H1 (cell line): Measurements from ENCODE around the gene TEX13B. TPM values are rescaled to one million over a fixed set of nuclear protein-coding genes. Genes with fewer than 3 reads are reported as not detected.

Source experiments
- CTCF ChIA-PET: fragments of 300-600 bp; sonication (Branson Sonifier 250); formaldehyde crosslinking; loops from one replicate; lab custom pipeline; 2021; ENCODE audit not compliant: partially characterized antibody; lab: Charles Lee
- POLR2A ChIA-PET: fragments of 300-600 bp; sonication (Branson Sonifier 250); formaldehyde crosslinking; loops from one replicate; lab custom pipeline; 2021; ENCODE audit warnings: inconsistent platforms; ENCODE audit not compliant: partially characterized antibody; lab: Charles Lee
- DNase-seq, 2 experiments: peaks; one replicate each; pipeline versions ENCODE4 v3.0.0 to v3.0.0-alpha.2; 2010 to 2022; ENCODE audit warnings: low spot score in 2 of 2, low read depth in 1 of 2, mixed read lengths in 1 of 2
- FAIRE-seq: peaks from 2 replicates; lab custom pipeline; 2011; peaks lifted over from hg19 to GRCh38; lab: Jason Lieb, UNC
- H2AFZ ChIP-seq: 2 replicates; pipeline ENCODE4 v1.8.1; 2012; ENCODE audit warnings: low read length, inconsistent platforms
- H2AK5ac ChIP-seq: 2 replicates; pipeline ENCODE4 v1.6.1; 2013; ENCODE audit warnings: low read depth, low read length
- H2BK120ac ChIP-seq: replicated peaks from 2 replicates; pipeline ENCODE3; 2013; ENCODE audit warnings: low read depth, low read length, inconsistent platforms
- H2BK12ac ChIP-seq: 2 replicates; pipeline ENCODE4 v1.6.1; 2013; ENCODE audit warnings: low read depth, low read length
- H2BK15ac ChIP-seq: 2 replicates; pipeline ENCODE4 v1.6.1; 2013; ENCODE audit warnings: low read length
- H2BK20ac ChIP-seq: 2 replicates; pipeline ENCODE4 v1.6.1; 2013; ENCODE audit warnings: low read length
- H2BK5ac ChIP-seq: 2 replicates; pipeline ENCODE4 v1.6.1; 2013; ENCODE audit warnings: low read depth, low read length
- H3K14ac ChIP-seq: 2 replicates; pipeline ENCODE4 v1.6.1; 2013; ENCODE audit warnings: inconsistent platforms; ENCODE audit not compliant: insufficient read length
- H3K18ac ChIP-seq: 2 replicates; pipeline ENCODE4 v1.6.1; 2013; ENCODE audit warnings: low read length; ENCODE audit errors: extremely low read depth
- H3K23ac ChIP-seq: 2 replicates; pipeline ENCODE4 v1.6.1; 2013; ENCODE audit warnings: inconsistent platforms; ENCODE audit not compliant: insufficient read length
- H3K23me2 ChIP-seq: 2 replicates; pipeline ENCODE4 v1.6.1; 2013; ENCODE audit warnings: low read depth, low read length
- H3K27ac ChIP-seq: 2 replicates; pipeline ENCODE4 v1.6.1; 2011; ENCODE audit warnings: low read depth, low read length, inconsistent platforms
- H3K27me3 ChIP-seq, 4 experiments: replicated peaks in 1 of 4; 1 replicate in 1 of 4; 2 replicates in 3 of 4; pipeline versions ENCODE4 v1.6.1 to v1.8.1; 2011 to 2013; ENCODE audit warnings: low read length in 3 of 4, mild to moderate bottlenecking in 3 of 4, inconsistent platforms in 2 of 4, mixed read lengths in 2 of 4, moderate library complexity in 1 of 4; ENCODE audit not compliant: control insufficient read depth in 3 of 4, insufficient read depth in 3 of 4; ENCODE audit errors: extremely low read depth in 1 of 4
- H3K36me3 ChIP-seq, 4 experiments: 2 replicates each; pipeline versions ENCODE4 v1.6.1 to v1.8.1; 2011 to 2013; ENCODE audit warnings: mild to moderate bottlenecking in 4 of 4, low read length in 3 of 4, moderate library complexity in 2 of 4, control low read depth in 1 of 4, inconsistent platforms in 1 of 4; ENCODE audit not compliant: insufficient read depth in 4 of 4, control insufficient read depth in 2 of 4
- H3K4ac ChIP-seq: replicated peaks from 2 replicates; pipeline ENCODE3; 2013; ENCODE audit warnings: low read length, low read depth, mixed read lengths, inconsistent platforms; ENCODE audit not compliant: insufficient read length
- H3K4me1 ChIP-seq, 4 experiments: replicated peaks in 1 of 4; 1 replicate in 1 of 4; 2 replicates in 3 of 4; pipeline versions ENCODE4 v1.6.1 to v1.8.1; 2011 to 2013; ENCODE audit warnings: low read length in 3 of 4, inconsistent platforms in 2 of 4, mixed read lengths in 1 of 4; ENCODE audit not compliant: insufficient read depth in 4 of 4, control insufficient read depth in 3 of 4
- H3K4me2 ChIP-seq, 2 experiments: 2 replicates each; pipeline versions ENCODE4 v1.6.1 to v1.8.1; 2011 to 2013; ENCODE audit warnings: low read depth in 2 of 2, low read length in 2 of 2, control low read depth in 1 of 2, inconsistent platforms in 1 of 2, mild to moderate bottlenecking in 1 of 2; ENCODE audit not compliant: insufficient read depth in 1 of 2
- H3K4me3 ChIP-seq, 4 experiments: fragments of 200-600, 300-600 bp in 1 of 4; sonication (generic), shearing (Covaris generic), sonication (Bioruptor Twin) in 1 of 4; 2 replicates each; pipeline versions ENCODE4 v1.5.1 to v1.8.1; 2011 to 2016; ENCODE audit warnings: low read length in 4 of 4, low read depth in 3 of 4, control low read depth in 2 of 4, inconsistent platforms in 2 of 4, mild to moderate bottlenecking in 2 of 4, mixed read lengths in 1 of 4, moderate library complexity in 1 of 4; ENCODE audit not compliant: insufficient read depth in 2 of 4; ENCODE audit errors: extremely low read depth in 1 of 4
- H3K56ac ChIP-seq: replicated peaks from 2 replicates; pipeline ENCODE3; 2013; ENCODE audit warnings: low read depth, mild to moderate bottlenecking, mixed read lengths, low read length, inconsistent platforms; ENCODE audit not compliant: insufficient read length
- H3K79me1 ChIP-seq: 2 replicates; pipeline ENCODE4 v1.6.1; 2013; ENCODE audit warnings: low read depth, low read length, control low read depth
- H3K79me2 ChIP-seq, 2 experiments: 2 replicates each; pipeline versions ENCODE4 v1.6.1 to v1.8.1; 2012 to 2013; ENCODE audit warnings: low read length in 2 of 2, mild to moderate bottlenecking in 2 of 2, inconsistent platforms in 1 of 2; ENCODE audit not compliant: insufficient read depth in 2 of 2, control insufficient read depth in 1 of 2
- H3K9ac ChIP-seq, 4 experiments: replicated peaks in 1 of 4; 1 replicate in 1 of 4; 2 replicates in 3 of 4; pipeline versions ENCODE4 v1.6.1 to v1.8.1; 2011 to 2013; ENCODE audit warnings: low read depth in 3 of 4, low read length in 3 of 4, control low read depth in 2 of 4, mild to moderate bottlenecking in 2 of 4, moderate library complexity in 2 of 4, inconsistent platforms in 1 of 4; ENCODE audit errors: extremely low read depth in 1 of 4
- H3K9me3 ChIP-seq, 2 experiments: 2 replicates each; pipeline versions ENCODE4 v1.6.1 to v1.8.1; 2012 to 2013; ENCODE audit warnings: mild to moderate bottlenecking in 2 of 2, moderate library complexity in 2 of 2, control low read depth in 1 of 2, inconsistent platforms in 1 of 2, low read depth in 1 of 2, low read length in 1 of 2, mixed read lengths in 1 of 2; ENCODE audit not compliant: insufficient read depth in 2 of 2
- H4K20me1 ChIP-seq, 2 experiments: replicated peaks in 1 of 2; 2 replicates each; pipeline versions ENCODE3 to v1.8.1; 2011 to 2013; ENCODE audit warnings: inconsistent platforms in 2 of 2, low read length in 2 of 2, mild to moderate bottlenecking in 1 of 2; ENCODE audit not compliant: insufficient read depth in 2 of 2, control insufficient read depth in 1 of 2
- H4K5ac ChIP-seq: 2 replicates; pipeline ENCODE4 v1.6.1; 2013; ENCODE audit warnings: low read length, low read depth, mixed read lengths, inconsistent platforms; ENCODE audit not compliant: insufficient read length
- H4K8ac ChIP-seq: 2 replicates; pipeline ENCODE4 v1.8.0; 2013; ENCODE audit warnings: mild to moderate bottlenecking, moderate library complexity, low read length, inconsistent platforms; ENCODE audit not compliant: insufficient read depth; ENCODE audit errors: extremely low read depth
- H4K91ac ChIP-seq: replicated peaks from 2 replicates; pipeline ENCODE3; 2013; ENCODE audit warnings: low read length, mixed read lengths, inconsistent platforms; ENCODE audit not compliant: insufficient read length
- KDM4A ChIP-seq: IDR thresholded peaks from one replicate; pipeline ENCODE4 v1.7.1; 2012; ENCODE audit warnings: low read depth, mild to moderate bottlenecking, moderate library complexity, low read length, inconsistent platforms; ENCODE audit not compliant: severe bottlenecking
- KDM5A ChIP-seq: fragments of 200-600 bp; IDR thresholded peaks from 2 replicates; pipeline ENCODE4 v1.7.1; 2012; ENCODE audit warnings: mild to moderate bottlenecking, low read length, inconsistent platforms, mixed read lengths
- POU5F1 ChIP-seq: IDR thresholded peaks from 2 replicates; pipeline ENCODE4 v1.6.1; 2011; ENCODE audit warnings: low read depth, mild to moderate bottlenecking, low read length, moderate library complexity
- RAD21 ChIP-seq, 2 experiments: IDR thresholded peaks in 1 of 2; conservative IDR thresholded peaks in 1 of 2; 2 replicates each; pipeline ENCODE4 v1.6.1; 2011; ENCODE audit warnings: low read depth in 2 of 2, low read length in 2 of 2, improper control_type of control experiment in 1 of 2, inconsistent platforms in 1 of 2, mild to moderate bottlenecking in 1 of 2, moderate library complexity in 1 of 2
- TAF7 ChIP-seq: optimal IDR thresholded peaks from 2 replicates; pipeline ENCODE3; 2011; ENCODE audit warnings: low read depth, mild to moderate bottlenecking, inconsistent platforms, low read length, moderate library complexity, borderline replicate concordance
- ZNF274 ChIP-seq: IDR thresholded peaks from 2 replicates; pipeline ENCODE4 v1.7.0; 2012; ENCODE audit warnings: low read length, borderline replicate concordance; ENCODE audit errors: extremely low read depth
- WGBS, 2 experiments: shearing (Covaris generic) in 1 of 2; methylation state at CpG; one replicate each; pipeline versions ENCODE4 v1.1.6 to v1.1.7; 2013 to 2015; ENCODE audit warnings: low lambda C conversion rate in 2 of 2, mixed read lengths in 2 of 2, inconsistent platforms in 1 of 2, low coverage in 1 of 2, missing lambda C conversion rate in 1 of 2; ENCODE audit not compliant: insufficient replicate concordance in 2 of 2, insufficient coverage in 1 of 2, insufficient read length in 1 of 2; ENCODE audit errors: extremely low coverage in 1 of 2, missing lambda C conversion rate in 1 of 2; 5-methylcytosine and 5-hydroxymethylcytosine counted together
- polyA plus RNA-seq, 7 experiments: library from polyadenylated mRNA; depleted of rRNA in 3 of 7; stranded (reverse) in 5 of 7; unstranded in 2 of 7; fragments of >200 nt in 5 of 7; fragments of 200-250 nt in 2 of 7; gene quantifications; 1 replicate in 5 of 7; 2 replicates in 1 of 7; 4 replicates in 1 of 7; pipeline versions ENCODE4 v1.2.1 to v1.2.3, GENCODE V29; 2011 to 2013; ENCODE audit warnings: missing spikeins in 2 of 7, mixed read lengths in 2 of 7
- total RNA-seq: library from RNA; stranded (reverse); fragmentation: NEBNext Ultra II Directional; extraction: Animal tissue kit (Norgen Biotek cat#: 25700); gene quantifications from 2 replicates; pipeline ENCODE4 v1.2.1, GENCODE V29; 2021

TEX13B gene
- total and polyA plus RNA-seq, 2 of the 8 experiments (the other 6 are each of a cell fraction or from before 2014, with no cell fraction given), result 0.06 to 0.32 TPM

DNA sequence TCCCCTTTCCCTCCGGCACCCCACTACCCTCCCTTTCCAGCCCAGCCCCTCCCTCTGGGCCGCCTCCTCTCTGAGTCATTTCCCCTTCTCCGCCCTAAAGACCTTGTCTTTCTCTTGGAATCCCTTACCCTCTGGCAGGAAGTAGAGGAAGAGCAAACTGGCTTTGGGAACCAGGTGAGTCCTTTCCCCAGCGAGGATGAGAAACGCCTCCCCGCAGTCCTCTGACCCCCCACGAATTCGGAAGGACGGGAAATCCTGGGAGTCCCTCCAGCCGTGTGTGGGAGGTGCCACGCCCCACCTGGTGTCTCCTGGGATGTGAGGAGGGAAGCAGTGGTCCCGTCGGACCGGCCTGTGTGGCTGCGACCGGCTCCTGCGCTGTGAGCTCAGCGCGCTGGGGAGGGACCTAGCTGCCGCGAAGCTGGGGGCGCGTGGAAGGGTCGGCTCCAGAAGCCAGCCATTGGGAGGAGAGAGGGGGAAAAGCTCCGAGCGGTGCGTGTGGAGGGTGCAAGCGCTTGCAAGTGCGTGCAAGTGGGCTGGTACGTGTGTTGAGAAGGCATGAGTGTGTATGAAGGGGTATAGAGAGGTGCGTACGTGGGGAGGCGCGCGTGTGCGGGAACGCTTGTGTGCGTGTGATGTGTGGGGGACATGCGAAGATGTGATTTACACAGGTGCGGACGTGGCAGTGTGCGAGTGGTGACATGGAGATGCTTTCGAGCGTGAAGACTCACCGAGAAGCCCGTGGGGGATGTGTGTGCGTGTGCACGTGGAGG, 46.3 kb downstream of the TEX13B start:
- Histone ChIP-seq H3K79me1 (no peaks in the 10 kb centered on the region), H3K4me1 (peaks cover 0 to 7% (median 0%) of the 10 kb centered on the region in 4 experiments; a peak in 2 of 7 replicates), H4K20me1 (no peaks in the 10 kb centered on the region), H4K8ac (no peak overlapping the region), H3K79me2 (no peaks in the 10 kb centered on the region; a peak in 1 of 4 replicates), H3K14ac (no peak overlapping the region), H4K91ac (peak overlapping the region; percentile 91), H3K4ac (peak overlapping the region; percentile 81), H3K23ac (no peak overlapping the region), H3K4me3 (peak overlapping the region; percentile 55 to 86 (median 66)), H2BK15ac (no peak overlapping the region), H2BK20ac (0 out of 2 replicates have a peak overlapping the region, but pooled peaks have one; percentile 18), H2BK120ac (no peak overlapping the region), H3K56ac (no peak overlapping the region), H2AFZ (peak overlapping the region; percentile 81), H3K27me3 (no peaks in the 10 kb centered on the region), H3K27ac (no peak overlapping the region; the same call in 1 of the 2 replicates), H2BK12ac (no peak overlapping the region), H4K5ac (peak overlapping the region; percentile 65), H3K9me3 (no peaks in the 10 kb centered on the region), H3K18ac (peak overlapping the region; percentile 60), H3K4me2 (peak overlapping the region; percentile 83 to 97), H3K36me3 (peaks cover 0 to 13% (median 1%) of the 10 kb centered on the region in 4 experiments; a peak in 2 of 8 replicates), H2BK5ac (peak overlapping the region; percentile 52; the same call in 1 of the 2 replicates), H3K23me2 (peaks cover 6% of the 10 kb centered on the region; the same call in 1 of the 2 replicates), H2AK5ac (no peak overlapping the region), H3K9ac (peak overlapping the region in 2 of 4 experiments; percentile 38 to 58; a peak in 4 of 7 replicates)
- WGBS, 2 experiments, result 44% methylated on average over 10 of the region's 48 CpGs; no CpG with 5 or more reads in 1 of the 2 experiments
- POLR2A ChIA-PET, result no interaction called here
- no peak for FAIRE-seq
- DNase-seq, result peak in 1 of 2 experiments; percentile 52
- TF ChIP-seq KDM5A (no peak), RAD21 (IDR thresholded peaks at IDR 0.05 in 1 of 2, conservative IDR thresholded peaks at IDR 0.05 in 1 of 2; ENCODE audit: low read depth in 2 of 2, low read length in 2 of 2) (no peak), KDM4A (peak; percentile 40), ZNF274 (no peak), POU5F1 (no peak), TAF7 (no peak)
- CTCF ChIA-PET, result interaction anchor here (0.6 to 1.7 kb wide), 3 partner anchors 13 to 43 kb away, joined by 3 to 7 read pairs (median 3); no protein-coding TSS in a partner anchor
